ENCODE results near the gene CDK14.

The CDK14 gene

GRCh38 chr7:90817846-90818245 lies 221.7 kb downstream of the CDK14 start:
- DNase-seq = no peak

GRCh38 chr7:90818341-90818740 lies 222.2 kb downstream of the CDK14 start:
- no peak for DNase-seq

- DNase-seq = no peak
Measured at GRCh38 chr7:90821961-90822620, 226.0 kb downstream of the CDK14 start.

GRCh38 chr7:90824386-90825307 lies 228.5 kb downstream of the CDK14 start:
- DNase-seq = no peak

- DNase-seq = no peak
Measured at GRCh38 chr7:90825779-90826178, 229.7 kb downstream of the CDK14 start.

- DNase-seq = no peak
Measured at GRCh38 chr7:90828601-90829000, 232.5 kb downstream of the CDK14 start.

- DNase-seq = no peak
Measured at GRCh38 chr7:90830308-90830707, 234.2 kb downstream of the CDK14 start.

GRCh38 chr7:90832726-90833125 lies 236.6 kb downstream of the CDK14 start:
- no peak for DNase-seq

- no peak for DNase-seq
Measured at GRCh38 chr7:90833443-90833842, 237.3 kb downstream of the CDK14 start.

- DNase-seq = no peak
Measured at GRCh38 chr7:90834771-90835170, 238.7 kb downstream of the CDK14 start.

GRCh38 chr7:90835861-90836260 lies 239.7 kb downstream of the CDK14 start:
- DNase-seq = no peak

GRCh38 chr7:90836937-90837336 lies 240.8 kb downstream of the CDK14 start:
- no peak for DNase-seq

GRCh38 chr7:90838799-90839198 lies 242.7 kb downstream of the CDK14 start:
- no peak for DNase-seq

- no peak for DNase-seq
Measured at GRCh38 chr7:90839316-90839715, 243.2 kb downstream of the CDK14 start.

GRCh38 chr7:90839727-90840291 lies 243.7 kb downstream of the CDK14 start:
- DNase-seq = no peak

GRCh38 chr7:90841759-90842429 lies 245.8 kb downstream of the CDK14 start:
- DNase-seq = no peak

- no peak for DNase-seq
Measured at GRCh38 chr7:90842430-90842788, 246.3 kb downstream of the CDK14 start.

GRCh38 chr7:90843472-90843871 lies 247.4 kb downstream of the CDK14 start:
- no peak for DNase-seq

- DNase-seq = no peak
Measured at GRCh38 chr7:90844421-90844820, 248.3 kb downstream of the CDK14 start.

- DNase-seq = no peak
Measured at GRCh38 chr7:90846192-90846591, 250.1 kb downstream of the CDK14 start.

GRCh38 chr7:90850066-90850465 lies 253.9 kb downstream of the CDK14 start:
- DNase-seq = no peak

- DNase-seq = no peak
Measured at GRCh38 chr7:90850471-90850870, 254.3 kb downstream of the CDK14 start.

GRCh38 chr7:90853205-90853604 lies 257.1 kb downstream of the CDK14 start:
- no peak for DNase-seq

Measured in CD4-positive, alpha-beta T cell treated with Interferon alpha-2 for 1 hour (primary cell).